NCI-H524 (cell line): ENCODE results near the gene DNAJC25.
A peak's percentile ranks its signal among the peaks of the same experiment; 100 is the strongest.

Experiments used
- DNase-seq, 2 experiments: peaks; one replicate each; lab custom pipeline; 2025; lab: John Stamatoyannopoulos, UW

Gene DNAJC25

GRCh38 chr9:111627260-111627963 is 3.7 kb upstream of the DNAJC25 start:
- peak in 1 of 2 experiments; percentile 23 for DNase-seq

- DNase-seq = no peak
Observed at GRCh38 chr9:111628411-111628810, 2.7 kb upstream of the DNAJC25 start.

DNA sequence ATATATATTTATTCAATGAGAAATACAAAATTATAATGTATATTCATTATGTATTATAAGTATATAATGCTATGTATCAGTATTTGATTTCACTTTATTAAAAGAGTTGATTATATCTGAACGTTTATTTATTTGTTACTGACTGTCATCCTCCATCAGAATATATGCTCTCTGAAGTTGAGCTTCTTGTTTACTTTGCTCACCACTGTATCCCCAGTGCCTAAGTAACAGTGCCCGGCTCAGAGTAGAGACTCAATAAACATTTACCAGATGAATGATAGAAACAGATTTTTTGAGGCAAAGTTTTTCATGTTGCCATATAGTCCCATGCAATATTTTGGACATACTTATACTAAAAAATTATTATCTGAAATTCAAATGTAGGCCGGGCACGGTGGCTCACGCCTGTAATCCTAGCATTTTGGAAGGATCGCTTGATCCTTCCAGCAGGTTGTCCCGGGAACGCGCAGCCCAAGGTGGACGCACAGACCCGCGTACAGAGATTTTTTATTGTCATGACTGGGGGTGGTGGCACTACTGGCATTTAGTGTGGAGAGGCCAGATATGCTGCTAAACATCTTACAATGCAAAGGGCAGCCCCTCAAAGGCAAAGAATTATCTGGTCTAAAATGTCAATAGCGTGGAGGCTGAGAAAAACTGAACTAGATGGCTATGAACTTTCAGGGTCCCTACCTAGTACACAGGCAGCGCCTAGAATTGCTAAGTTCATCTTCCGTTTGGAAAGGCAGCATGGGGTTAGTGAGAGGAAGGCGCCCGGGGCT is 761 bp upstream of the DNAJC25 start:
- no peak for DNase-seq

DNA sequence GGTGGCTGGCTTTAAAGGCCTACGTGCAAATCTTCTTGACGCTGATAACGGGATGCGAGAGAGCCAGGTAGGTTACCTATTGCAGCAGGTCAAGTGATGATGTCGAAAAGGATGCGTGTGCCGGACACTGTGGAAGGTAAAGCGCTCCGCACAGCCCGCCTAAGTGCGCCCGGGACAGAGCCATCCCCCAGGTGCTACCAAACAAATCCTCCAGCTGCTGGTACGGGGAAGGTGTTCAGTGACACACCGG is 245 bp upstream of the DNAJC25 start:
- no peak for DNase-seq

DNA sequence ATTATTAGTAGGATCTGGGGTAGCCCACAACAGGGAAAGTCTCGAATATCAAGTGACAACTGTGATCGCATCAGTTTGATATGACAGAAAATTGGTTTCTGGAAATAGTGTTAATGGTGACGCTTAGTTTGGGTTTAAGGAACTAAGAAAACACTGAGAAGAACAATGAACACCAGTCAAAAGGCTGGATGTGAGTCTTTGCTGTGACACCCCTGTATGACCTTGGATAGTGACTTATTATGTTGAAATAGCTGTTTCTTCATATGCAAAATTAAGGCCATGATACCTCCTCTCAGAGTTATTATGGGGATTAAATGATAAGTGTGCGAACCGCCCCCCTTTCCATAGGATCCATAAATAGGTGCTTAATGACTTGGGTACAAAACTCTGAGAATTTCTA is 926 bp downstream of the DNAJC25 start:
- DNase-seq = no peak

GRCh38 chr9:111632695-111633388 is 1.7 kb downstream of the DNAJC25 start:
- DNase-seq = peak in 1 of 2 experiments; percentile 52

GRCh38 chr9:111633389-111633736 is 2.2 kb downstream of the DNAJC25 start:
- no peak for DNase-seq

GRCh38 chr9:111634860-111635259 is 3.7 kb downstream of the DNAJC25 start:
- DNase-seq = no peak

DNA sequence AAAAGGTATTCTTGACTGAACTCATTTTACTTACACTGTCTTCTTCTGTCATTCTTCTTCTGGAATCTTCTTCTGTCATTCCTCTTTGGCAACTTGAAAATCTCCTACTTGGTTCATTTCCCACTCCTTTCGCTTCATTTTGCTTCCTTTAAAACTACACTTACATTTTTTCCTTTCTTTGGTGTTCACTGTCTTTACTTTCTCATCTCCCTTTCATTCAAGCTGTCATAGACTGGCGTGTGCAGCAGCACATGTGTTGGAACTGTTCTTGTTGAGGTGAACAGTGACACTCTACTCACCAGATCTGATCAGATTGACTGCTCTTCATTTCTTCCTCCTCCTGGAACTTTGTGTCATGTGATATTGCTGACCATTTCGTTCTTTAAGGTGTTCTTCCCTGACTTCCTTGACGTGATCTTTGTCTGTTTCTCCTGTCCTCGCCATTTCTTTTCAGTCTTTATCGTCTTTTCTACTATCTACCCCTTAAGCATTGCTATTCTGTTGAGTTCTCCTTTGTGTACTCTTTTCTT is 6.4 kb downstream of the DNAJC25 start:
- no peak for DNase-seq

GRCh38 chr9:111644195-111644772 is 13.2 kb downstream of the DNAJC25 start:
- no peak for DNase-seq

DNA sequence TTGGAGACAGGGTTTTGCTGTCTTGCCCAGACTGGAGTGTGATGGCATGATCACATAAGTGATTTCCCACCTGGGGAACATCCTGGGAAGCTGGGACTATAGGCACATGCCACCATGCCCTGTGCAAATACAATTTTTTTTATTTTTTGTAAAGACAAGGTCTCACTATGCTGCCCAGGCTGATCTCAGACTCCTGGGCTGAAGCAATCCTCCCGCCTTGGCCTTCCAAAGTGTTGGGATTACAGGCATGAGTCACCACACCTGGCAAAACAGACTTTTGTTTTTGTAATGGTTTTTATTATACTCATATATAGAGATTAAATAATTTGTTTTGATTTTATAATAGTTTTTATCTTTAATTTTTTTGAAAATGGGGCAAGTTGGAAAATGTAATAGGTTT is 14.7 kb downstream of the DNAJC25 start:
- DNase-seq = no peak

DNA sequence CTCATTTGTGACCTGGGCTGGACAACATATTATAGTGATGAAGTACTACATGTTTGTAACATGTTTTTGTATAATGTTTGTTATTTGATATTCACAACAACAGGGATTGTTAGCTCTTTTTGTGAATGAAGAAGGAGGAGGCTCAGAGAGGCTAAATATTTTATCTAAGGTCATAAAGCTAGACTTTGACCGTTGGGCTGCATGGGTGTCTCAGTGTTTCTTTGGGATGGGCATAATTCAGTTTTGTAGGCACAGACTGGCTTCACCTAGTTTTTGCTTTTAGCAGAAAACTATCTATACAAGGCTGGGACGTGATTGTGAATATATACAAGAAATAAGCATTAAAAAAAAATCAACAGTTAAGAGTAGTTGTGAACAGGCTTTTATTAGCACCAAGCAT is 15.3 kb downstream of the DNAJC25 start:
- DNase-seq = no peak

DNA sequence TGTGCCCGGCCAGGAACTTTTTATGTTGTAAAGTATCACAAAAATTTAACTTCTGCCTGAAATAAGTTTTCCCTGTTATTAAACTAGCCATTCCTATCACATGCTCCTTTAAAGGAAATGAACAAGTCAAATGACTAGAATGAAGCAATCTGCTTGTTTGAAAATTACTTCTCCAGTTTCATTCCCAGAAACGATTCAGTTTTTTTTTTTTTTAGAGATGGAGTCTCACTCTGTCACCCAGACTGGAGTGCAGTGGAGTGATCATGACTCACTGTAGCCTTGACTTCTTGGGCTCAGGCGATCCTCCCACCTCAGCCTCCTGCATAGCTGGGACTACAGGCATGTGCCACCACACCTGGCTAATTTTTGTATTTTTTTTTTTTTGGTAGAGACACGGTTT is 16.9 kb downstream of the DNAJC25 start:
- no peak for DNase-seq

GRCh38 chr9:111649016-111649415 is 17.9 kb downstream of the DNAJC25 start:
- DNase-seq = no peak

- DNase-seq = no peak
Observed at GRCh38 chr9:111657051-111657450, 25.9 kb downstream of the DNAJC25 start.

GRCh38 chr9:111658943-111659342 is 27.8 kb downstream of the DNAJC25 start:
- DNase-seq = no peak

DNA sequence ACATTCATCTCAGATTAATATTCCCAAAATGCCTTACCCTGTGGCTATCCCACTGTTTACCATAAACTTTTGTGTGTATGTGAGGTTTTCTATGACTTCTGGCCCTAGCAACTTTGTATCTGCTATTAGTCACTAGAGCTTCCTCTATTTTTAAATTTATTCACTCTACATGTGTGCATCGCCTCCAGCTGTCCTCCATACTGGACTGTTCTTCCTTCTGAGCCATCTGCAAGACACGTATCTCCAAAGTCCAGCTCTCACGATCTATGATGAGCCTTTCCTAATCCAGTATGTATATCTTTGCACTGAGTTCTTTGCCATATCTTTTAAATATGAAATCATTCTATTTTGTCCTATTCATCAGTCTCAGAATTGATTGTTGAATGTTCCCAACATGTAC is 28.6 kb downstream of the DNAJC25 start:
- no peak for DNase-seq

- DNase-seq = peak in 1 of 2 experiments; percentile 60
Observed at GRCh38 chr9:111661150-111661801, 30.1 kb downstream of the DNAJC25 start, which contains the start of gene GNG10. Gene GNG10 (plus strand): TSS chr9:111661605. CDS start chr9:111661635, 30 bp downstream.

- DNase-seq = peak in 1 of 2 experiments; percentile 34
Observed at GRCh38 chr9:111661802-111662521, 30.8 kb downstream of the DNAJC25 start.

DNA sequence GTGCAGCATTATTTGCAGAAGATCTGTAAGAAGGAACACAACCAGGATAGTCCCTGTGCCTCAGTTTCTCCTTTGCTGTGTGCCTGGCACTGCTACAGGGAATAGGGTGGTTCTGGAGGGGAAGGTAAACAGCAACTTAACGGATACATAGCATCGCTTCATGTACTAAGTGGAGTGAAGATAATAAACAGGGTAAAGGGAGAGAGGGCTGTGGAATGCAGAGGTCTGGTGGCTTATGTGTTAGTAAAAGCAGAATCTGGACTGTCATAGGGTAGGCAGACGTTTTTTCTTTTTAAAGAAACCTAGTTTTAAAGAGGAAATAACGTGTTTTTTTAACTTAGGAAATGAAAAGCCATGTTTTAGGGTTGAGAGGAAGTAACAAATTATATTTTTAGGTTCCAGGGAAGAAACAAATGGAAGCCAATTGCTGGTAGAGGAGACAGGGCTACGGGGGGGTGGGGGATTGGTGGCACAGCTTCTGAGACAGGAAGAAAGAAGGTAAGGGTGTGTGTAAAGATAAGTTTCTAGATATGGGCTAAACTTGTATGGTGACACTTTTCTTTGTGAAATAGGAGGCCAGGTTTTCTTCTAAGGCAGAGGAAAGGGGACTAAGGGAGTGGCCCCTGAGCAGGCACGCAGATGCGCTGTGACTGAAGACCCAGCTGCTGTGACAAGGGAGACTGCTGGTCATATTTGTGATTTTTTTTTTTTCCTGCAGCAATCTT is 31.6 kb downstream of the DNAJC25 start:
- DNase-seq = no peak
